Ovary (tissue), 3 donors: Measurements from ENCODE around the gene RTF2.

Experiments
- CTCF ChIP-seq, 3 donors: fragments of 450-650 bp in 2 of 3; fragments of 200-600 bp in 1 of 3; IDR thresholded peaks; one replicate each; pipeline versions ENCODE4 v1.5.1 to v1.8.0; 2016 to 2022; ENCODE audit warnings: antibody characterized with exemption in 3 of 3, mild to moderate bottlenecking in 1 of 3
- EP300 ChIP-seq: sonication (generic); formaldehyde crosslinking; IDR thresholded peaks from one replicate; pipeline ENCODE4 v1.6.1; 2017; ENCODE audit warnings: antibody characterized with exemption
- POLR2A ChIP-seq: fragments of 450-650 bp; IDR thresholded peaks from one replicate; pipeline ENCODE4 v1.6.1; 2017; ENCODE audit warnings: antibody characterized with exemption, mild to moderate bottlenecking, moderate library complexity
- donor health status: DM: no; HTN: no; CAD: no.

DNA sequence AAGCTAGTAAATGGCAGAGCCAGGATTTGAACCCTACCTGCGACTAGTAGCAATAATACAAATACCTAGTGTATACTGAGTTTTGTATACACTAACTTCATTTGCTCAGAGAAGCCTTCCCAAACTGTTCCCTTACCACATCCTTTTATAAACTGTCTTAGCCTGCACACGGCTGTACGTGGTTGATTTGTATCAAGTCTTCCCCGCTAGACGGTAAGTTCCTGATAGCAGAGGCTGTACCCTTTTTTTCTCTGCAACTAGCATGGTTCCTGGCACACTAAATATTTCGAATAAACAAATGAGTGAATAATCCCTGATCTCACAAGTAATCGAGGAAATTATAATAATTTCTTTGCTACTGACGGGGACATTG, 636 bp downstream of the RTF2 start:
- TF ChIP-seq CTCF (IDR thresholded peaks at IDR 0.05) (no peak), POLR2A (no peak), EP300 (no peak)
